ENCODE data around the gene MREG.

DNA sequence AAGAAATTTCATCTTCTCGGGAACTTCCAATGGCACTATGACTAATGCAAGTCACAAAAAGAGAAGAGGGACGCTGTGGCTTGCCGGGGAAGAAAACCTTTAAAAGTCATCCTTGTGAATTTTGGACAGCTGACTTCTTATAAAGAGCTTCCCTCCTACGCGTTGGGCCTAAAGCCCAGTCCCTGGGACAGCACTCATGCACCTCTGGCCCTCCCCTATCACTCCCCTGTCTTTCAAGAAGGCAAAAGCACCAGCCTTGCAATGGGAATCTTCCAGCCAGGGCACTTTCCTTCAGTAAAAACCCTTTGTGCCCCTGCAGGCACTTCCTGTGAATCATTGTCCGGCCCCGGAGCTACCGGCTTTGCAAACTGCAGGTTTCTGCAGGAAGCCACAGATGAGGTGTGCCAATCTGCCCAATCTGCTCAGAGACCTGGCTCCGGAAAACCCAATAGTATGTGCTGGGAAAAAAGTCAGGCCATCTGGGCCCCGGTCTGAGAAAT, 7.1 kb downstream of the MREG start:
- TF ChIP-seq, protein P1, sequence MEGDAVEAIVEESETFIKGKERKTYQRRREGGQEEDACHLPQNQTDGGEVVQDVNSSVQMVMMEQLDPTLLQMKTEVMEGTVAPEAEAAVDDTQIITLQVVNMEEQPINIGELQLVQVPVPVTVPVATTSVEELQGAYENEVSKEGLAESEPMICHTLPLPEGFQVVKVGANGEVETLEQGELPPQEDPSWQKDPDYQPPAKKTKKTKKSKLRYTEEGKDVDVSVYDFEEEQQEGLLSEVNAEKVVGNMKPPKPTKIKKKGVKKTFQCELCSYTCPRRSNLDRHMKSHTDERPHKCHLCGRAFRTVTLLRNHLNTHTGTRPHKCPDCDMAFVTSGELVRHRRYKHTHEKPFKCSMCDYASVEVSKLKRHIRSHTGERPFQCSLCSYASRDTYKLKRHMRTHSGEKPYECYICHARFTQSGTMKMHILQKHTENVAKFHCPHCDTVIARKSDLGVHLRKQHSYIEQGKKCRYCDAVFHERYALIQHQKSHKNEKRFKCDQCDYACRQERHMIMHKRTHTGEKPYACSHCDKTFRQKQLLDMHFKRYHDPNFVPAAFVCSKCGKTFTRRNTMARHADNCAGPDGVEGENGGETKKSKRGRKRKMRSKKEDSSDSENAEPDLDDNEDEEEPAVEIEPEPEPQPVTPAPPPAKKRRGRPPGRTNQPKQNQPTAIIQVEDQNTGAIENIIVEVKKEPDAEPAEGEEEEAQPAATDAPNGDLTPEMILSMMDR (IDR thresholded peaks at IDR 0.05): no peak
- TF ChIP-seq POLR2A (IDR thresholded peaks at IDR 0.05) (no peak), EP300 (IDR thresholded peaks at IDR 0.05) (no peak)
